Neuronal stem cell (in vitro differentiated cells): ENCODE results near the gene KRTAP11-1.

Source experiments
- DNase-seq: peaks from one replicate; pipeline ENCODE4 v3.0.0-alpha.2; 2013; ENCODE audit warnings: low spot score
- H2AFZ ChIP-seq: one replicate; pipeline ENCODE4 v1.6.1; 2013; ENCODE audit warnings: mild to moderate bottlenecking, low read length, inconsistent platforms
- H2AK5ac ChIP-seq: 2 replicates; pipeline ENCODE4 v1.6.1; 2013; ENCODE audit warnings: low read depth, mild to moderate bottlenecking, inconsistent platforms, low read length, moderate library complexity, mixed read lengths
- H2BK120ac ChIP-seq: 2 replicates; pipeline ENCODE4 v1.6.1; 2013; ENCODE audit warnings: low read depth, mild to moderate bottlenecking, inconsistent platforms, low read length, moderate library complexity, mixed read lengths
- H2BK12ac ChIP-seq: one replicate; pipeline ENCODE4 v1.6.1; 2013; ENCODE audit warnings: low read length, inconsistent platforms
- H2BK15ac ChIP-seq: 2 replicates; pipeline ENCODE4 v1.6.1; 2013; ENCODE audit warnings: mild to moderate bottlenecking, low read length, inconsistent platforms, mixed read lengths
- H2BK5ac ChIP-seq: one replicate; pipeline ENCODE4 v1.6.1; 2013; ENCODE audit warnings: inconsistent platforms, mild to moderate bottlenecking, low read length, moderate library complexity
- H3K14ac ChIP-seq: one replicate; pipeline ENCODE4 v1.6.1; 2013; ENCODE audit warnings: low read length, inconsistent platforms
- H3K18ac ChIP-seq: 2 replicates; pipeline ENCODE4 v1.6.1; 2013; ENCODE audit warnings: low read length, inconsistent platforms
- H3K23ac ChIP-seq: 2 replicates; pipeline ENCODE4 v1.6.1; 2013; ENCODE audit warnings: low read depth, mild to moderate bottlenecking, mixed read lengths, low read length, inconsistent platforms; ENCODE audit not compliant: poor library complexity
- H3K27ac ChIP-seq: replicated peaks from 3 replicates; pipeline ENCODE4 v1.5.1; 2013; ENCODE audit warnings: low read length, inconsistent platforms
- H3K27me3 ChIP-seq, 3 experiments: 2 replicates each; pipeline ENCODE4 v1.6.1; 2013; ENCODE audit warnings: low read length in 3 of 3, mild to moderate bottlenecking in 2 of 3, inconsistent platforms in 1 of 3, low read depth in 1 of 3, mixed read lengths in 1 of 3, moderate library complexity in 1 of 3; ENCODE audit not compliant: control insufficient read depth in 3 of 3, insufficient read depth in 3 of 3
- H3K36me3 ChIP-seq, 2 donors: replicated peaks in 1 of 2; 2 replicates each; pipeline ENCODE4 v1.6.1; 2013; ENCODE audit warnings: low read length in 2 of 2; ENCODE audit not compliant: control insufficient read depth in 2 of 2, insufficient read depth in 2 of 2
- H3K4ac ChIP-seq: 2 replicates; pipeline ENCODE4 v1.6.1; 2013; ENCODE audit warnings: inconsistent platforms, mild to moderate bottlenecking, low read length, moderate library complexity
- H3K4me1 ChIP-seq, 2 donors: 1 replicate in 1 of 2; 2 replicates in 1 of 2; pipeline ENCODE4 v1.6.1; 2013; ENCODE audit warnings: low read length in 2 of 2, low read depth in 1 of 2; ENCODE audit not compliant: control insufficient read depth in 2 of 2, insufficient read depth in 1 of 2
- H3K4me2 ChIP-seq: one replicate; pipeline ENCODE4 v1.6.1; 2013; ENCODE audit warnings: mild to moderate bottlenecking, low read length, inconsistent platforms; ENCODE audit not compliant: insufficient read depth, poor library complexity, severe bottlenecking
- H3K4me3 ChIP-seq, 2 donors: 2 replicates each; pipeline ENCODE4 v1.5.1; 2013; ENCODE audit warnings: low read length in 2 of 2, mild to moderate bottlenecking in 2 of 2, inconsistent platforms in 1 of 2, moderate library complexity in 1 of 2
- H3K79me1 ChIP-seq: one replicate; pipeline ENCODE4 v1.6.1; 2013; ENCODE audit warnings: low read depth, mild to moderate bottlenecking, inconsistent platforms, low read length, moderate library complexity
- H3K9ac ChIP-seq: one replicate; pipeline ENCODE4 v1.6.1; 2013; ENCODE audit warnings: mild to moderate bottlenecking, low read depth, low read length, inconsistent platforms; ENCODE audit not compliant: poor library complexity
- H3K9me3 ChIP-seq, 2 donors: replicated peaks in 1 of 2; 2 replicates each; pipeline versions ENCODE3 to v1.6.1; 2013; ENCODE audit warnings: low read length in 2 of 2, mild to moderate bottlenecking in 2 of 2, inconsistent platforms in 1 of 2, low read depth in 1 of 2, mixed read lengths in 1 of 2, moderate library complexity in 1 of 2; ENCODE audit not compliant: control insufficient read depth in 2 of 2, insufficient read depth in 1 of 2
- H4K8ac ChIP-seq: one replicate; pipeline ENCODE4 v1.6.1; 2013; ENCODE audit warnings: low read depth, mild to moderate bottlenecking, inconsistent platforms, low read length, moderate library complexity
- H4K91ac ChIP-seq: one replicate; pipeline ENCODE4 v1.6.1; 2013; ENCODE audit warnings: low read length, low read depth, mild to moderate bottlenecking, inconsistent platforms; ENCODE audit not compliant: poor library complexity
- WGBS, 2 donors: extraction: QIAGEN DNeasy Blood & Tissue Kit; methylation state at CpG; one replicate each; pipeline ENCODE4 v1.1.7; 2013; ENCODE audit warnings: missing lambda C conversion rate in 2 of 2, mixed read lengths in 1 of 2; ENCODE audit not compliant: insufficient read length in 2 of 2, insufficient replicate concordance in 1 of 2; ENCODE audit errors: extremely low coverage in 2 of 2; 5-methylcytosine and 5-hydroxymethylcytosine counted together

Gene KRTAP11-1

DNA sequence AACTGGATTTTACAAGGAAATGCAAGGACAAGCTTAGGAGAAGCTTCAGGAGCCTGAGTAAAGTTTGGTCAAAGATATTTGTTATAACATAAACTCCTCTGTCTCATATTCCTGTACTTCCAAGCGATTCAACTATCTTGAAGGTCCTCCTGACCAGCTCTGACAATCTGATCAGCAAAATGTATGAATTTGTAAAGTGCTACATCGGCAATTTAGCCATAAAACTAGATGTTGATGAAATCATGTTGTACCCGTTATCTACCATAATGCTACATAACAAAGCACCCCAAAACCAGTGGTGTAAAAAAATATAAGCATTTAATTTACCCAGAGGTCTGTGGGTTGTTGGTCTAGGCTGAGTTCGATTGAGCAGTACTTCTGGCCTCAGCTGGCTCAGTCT is 19.5 kb upstream of the KRTAP11-1 start:
- H3K4me3 ChIP-seq = no peak overlapping the region
- no CpG with 5 or more reads among the region's 4 CpGs for WGBS, 2 donors
- H2AFZ ChIP-seq = no peak overlapping the region
- no peaks in the 10 kb centered on the region for H3K9me3 ChIP-seq
- DNase-seq = no peak
- no peak overlapping the region for H3K18ac ChIP-seq
- no peaks in the 10 kb centered on the region for H3K36me3 ChIP-seq
- H2BK120ac ChIP-seq = no peak overlapping the region
- H3K79me1 ChIP-seq = no peaks in the 10 kb centered on the region
- H4K91ac ChIP-seq = no peak overlapping the region
- H3K4me2 ChIP-seq = no peak overlapping the region
- H2BK5ac ChIP-seq = no peak overlapping the region
- H3K27ac ChIP-seq = no peak overlapping the region
- no peak overlapping the region for H3K4ac ChIP-seq
- no peak overlapping the region for H2AK5ac ChIP-seq
- no peak overlapping the region for H2BK12ac ChIP-seq
- H3K23ac ChIP-seq = no peak overlapping the region
- no peak overlapping the region for H4K8ac ChIP-seq
- H2BK15ac ChIP-seq = no peak overlapping the region
- peaks cover 0 to 2% (median 0%) of the 10 kb centered on the region in 3 experiments for H3K27me3 ChIP-seq
- H3K14ac ChIP-seq = no peak overlapping the region
- H3K4me1 ChIP-seq = no peaks in the 10 kb centered on the region
- H3K9ac ChIP-seq = no peak overlapping the region

DNA sequence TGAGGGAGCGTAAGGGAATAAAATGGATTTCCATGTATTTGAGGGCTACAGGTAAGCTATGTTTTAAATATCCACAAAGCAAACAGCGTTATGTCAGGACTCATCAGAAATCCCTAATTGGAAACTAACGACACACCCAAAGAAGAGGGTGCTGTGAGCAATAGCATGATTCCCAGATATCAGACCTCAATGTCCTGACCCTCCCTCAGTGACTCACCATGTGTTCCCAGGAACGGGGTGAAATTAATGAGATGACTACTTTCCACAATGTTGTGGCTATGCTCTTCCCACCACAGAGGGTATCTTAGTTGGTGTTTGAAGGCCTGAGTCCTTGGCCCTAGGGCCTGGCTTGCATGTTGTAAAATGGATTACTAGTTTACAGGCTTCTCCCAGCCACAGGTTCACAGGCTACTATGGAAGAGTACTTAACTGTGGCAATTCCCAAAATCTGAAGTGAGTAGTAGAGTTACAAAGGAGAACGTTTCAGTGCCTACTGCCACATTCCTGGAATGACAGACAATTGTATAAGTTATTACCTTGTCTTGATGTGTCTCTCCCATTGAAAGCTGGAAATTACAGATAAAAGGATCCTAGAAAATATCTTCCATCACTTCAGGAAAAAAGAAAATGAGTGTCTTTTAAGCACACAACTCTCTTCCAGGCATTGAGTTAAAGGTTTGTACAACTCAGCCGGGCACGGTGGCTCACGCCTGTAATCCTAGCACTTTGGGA is 1.7 kb upstream of the KRTAP11-1 start:
- no peaks in the 10 kb centered on the region for H3K36me3 ChIP-seq
- no peaks in the 10 kb centered on the region for H3K79me1 ChIP-seq
- H2BK12ac ChIP-seq = no peak overlapping the region
- H2BK15ac ChIP-seq = no peak overlapping the region
- no CpG with 5 or more reads among the region's 8 CpGs for whole genome bisulfite sequencing, 2 donors
- no peak overlapping the region for H3K14ac ChIP-seq
- H3K4ac ChIP-seq = no peak overlapping the region
- no peak overlapping the region for H3K4me2 ChIP-seq
- H2AK5ac ChIP-seq = no peak overlapping the region
- no peak overlapping the region for H2BK120ac ChIP-seq
- no peak overlapping the region for H3K23ac ChIP-seq
- no peak overlapping the region for H4K91ac ChIP-seq
- H3K27me3 ChIP-seq = no peaks in the 10 kb centered on the region
- no peak overlapping the region for H3K9ac ChIP-seq
- no peak overlapping the region for H3K27ac ChIP-seq
- H3K4me1 ChIP-seq = no peaks in the 10 kb centered on the region
- H3K9me3 ChIP-seq = no peaks in the 10 kb centered on the region
- no peak overlapping the region for H4K8ac ChIP-seq
- no peak for DNase-seq
- no peak overlapping the region for H3K18ac ChIP-seq
- no peak overlapping the region for H2BK5ac ChIP-seq
- no peak overlapping the region for H3K4me3 ChIP-seq
- H2AFZ ChIP-seq = no peak overlapping the region

DNA sequence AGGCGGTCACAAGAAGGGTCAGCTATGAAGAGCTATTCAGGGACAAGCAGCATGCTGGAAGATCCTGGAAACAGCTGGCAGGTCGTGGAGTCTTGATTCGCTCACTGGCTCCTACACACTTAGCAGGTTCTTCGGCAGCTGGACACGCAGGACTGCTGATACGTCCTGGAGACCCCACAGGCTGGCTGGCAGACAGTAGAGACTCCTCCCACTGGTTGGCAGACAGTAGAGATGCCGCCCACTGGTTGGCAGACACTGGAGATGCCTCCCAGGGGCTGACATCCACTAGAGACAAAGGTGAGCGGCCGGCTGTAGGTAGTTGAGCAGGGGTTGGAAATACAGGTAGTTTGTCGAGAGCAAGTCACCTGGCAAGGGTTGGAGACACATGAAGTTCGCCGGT is 466 bp downstream of the KRTAP11-1 start:
- no peak overlapping the region for H2AK5ac ChIP-seq
- H3K23ac ChIP-seq = peak overlapping the region; percentile 30
- H3K4me2 ChIP-seq = no peak overlapping the region
- H2BK12ac ChIP-seq = no peak overlapping the region
- no peaks in the 10 kb centered on the region for H3K9me3 ChIP-seq
- H3K36me3 ChIP-seq = no peaks in the 10 kb centered on the region
- H2AFZ ChIP-seq = no peak overlapping the region
- H4K8ac ChIP-seq = no peak overlapping the region
- H3K14ac ChIP-seq = no peak overlapping the region
- no peak for DNase-seq
- H3K27me3 ChIP-seq = no peaks in the 10 kb centered on the region
- no peak overlapping the region for H3K18ac ChIP-seq
- H3K4ac ChIP-seq = no peak overlapping the region
- no peaks in the 10 kb centered on the region for H3K79me1 ChIP-seq
- H2BK15ac ChIP-seq = no peak overlapping the region
- H2BK5ac ChIP-seq = no peak overlapping the region
- no peak overlapping the region for H3K27ac ChIP-seq
- no peak overlapping the region for H2BK120ac ChIP-seq
- no peaks in the 10 kb centered on the region for H3K4me1 ChIP-seq
- WGBS, 2 donors = no CpG with 5 or more reads among the region's 12 CpGs
- no peak overlapping the region for H3K4me3 ChIP-seq
- H3K9ac ChIP-seq = no peak overlapping the region
- no peak overlapping the region for H4K91ac ChIP-seq

DNA sequence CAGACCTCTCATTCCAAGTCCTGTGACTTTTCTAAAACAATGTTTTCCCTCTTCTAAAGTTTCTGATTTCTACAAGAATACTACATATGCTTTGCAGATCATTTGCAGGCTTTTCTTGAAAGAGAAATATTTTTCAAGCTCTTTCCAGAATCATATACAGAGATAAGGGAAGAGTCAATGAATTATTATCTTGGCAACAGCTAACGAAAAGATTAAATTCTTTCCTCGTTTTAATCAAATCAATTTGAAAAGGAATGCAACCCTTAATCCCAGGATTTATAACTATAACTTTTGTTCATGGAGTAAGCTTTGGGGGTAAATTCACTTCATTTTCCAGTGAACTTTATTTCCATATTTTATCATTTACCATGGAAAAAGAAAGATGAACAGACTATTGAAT is 6.9 kb downstream of the KRTAP11-1 start:
- H3K9me3 ChIP-seq = no peaks in the 10 kb centered on the region
- H3K27me3 ChIP-seq = no peaks in the 10 kb centered on the region
- H3K79me1 ChIP-seq = no peaks in the 10 kb centered on the region
- no peak overlapping the region for H4K8ac ChIP-seq
- no peak overlapping the region for H2BK15ac ChIP-seq
- no CpG with 5 or more reads among the region's 2 CpGs for WGBS, 2 donors
- no peak for DNase-seq
- no peak overlapping the region for H2AK5ac ChIP-seq
- H3K14ac ChIP-seq = no peak overlapping the region
- no peak overlapping the region for H3K4me2 ChIP-seq
- H3K23ac ChIP-seq = no peak overlapping the region
- no peaks in the 10 kb centered on the region for H3K36me3 ChIP-seq
- H3K4me3 ChIP-seq = no peak overlapping the region
- H3K18ac ChIP-seq = no peak overlapping the region
- H2AFZ ChIP-seq = no peak overlapping the region
- H4K91ac ChIP-seq = no peak overlapping the region
- H2BK12ac ChIP-seq = no peak overlapping the region
- H3K4ac ChIP-seq = no peak overlapping the region
- no peak overlapping the region for H3K27ac ChIP-seq
- H3K4me1 ChIP-seq = no peaks in the 10 kb centered on the region
- no peak overlapping the region for H3K9ac ChIP-seq
- H2BK120ac ChIP-seq = no peak overlapping the region
- H2BK5ac ChIP-seq = no peak overlapping the region
